GM13977 (cell line): Measurements from ENCODE around the gene CRHR2.

Source experiments
- DNase-seq: peaks from one replicate; pipeline ENCODE4 v3.0.0; 2012; ENCODE audit warnings: low spot score
- CTCF ChIP-seq: IDR thresholded peaks from 2 replicates; pipeline ENCODE4 v1.5.1; 2012; ENCODE audit warnings: mild to moderate bottlenecking, control low read depth; ENCODE audit not compliant: insufficient read depth; ENCODE audit errors: extremely low read depth, missing control alignments
- in situ Hi-C: fragments of 300-500 bp; cut with MboI; formaldehyde crosslinking; loops from one replicate; pipeline ENCODE4 v1.12.0; 2022; ENCODE audit warnings: low sequenced_read_pairs, low pct_unique_long_range_greater_than_20kb, mixed read lengths, inconsistent platforms; ENCODE audit not compliant: unreplicated experiment

Gene CRHR2

GRCh38 chr7:30652698-30653641 lies 29.3 kb downstream of the CRHR2 start:
- TF ChIP-seq CTCF, result no peak
- DNase-seq, result no peak
- in situ Hi-C loops, result no loop called here

- no peak for DNase-seq
- no peak for TF ChIP-seq CTCF
- in situ Hi-C loops, result no loop called here
These were observed 30.1 kb downstream of the CRHR2 start for GRCh38 chr7:30652132-30652531.

- no peak for DNase-seq
- in situ Hi-C loops, result no loop called here
- no peak for TF ChIP-seq CTCF
These were observed 31.8 kb downstream of the CRHR2 start for GRCh38 chr7:30650421-30650808.

- TF ChIP-seq CTCF, result no peak
- no peak for DNase-seq
- in situ Hi-C loops, result no loop called here
These were observed 32.4 kb downstream of the CRHR2 start for GRCh38 chr7:30649717-30650420.

- no peak for TF ChIP-seq CTCF
- in situ Hi-C loops, result no loop called here
- no peak for DNase-seq
These were observed 33.3 kb downstream of the CRHR2 start for GRCh38 chr7:30648744-30649540.

GRCh38 chr7:30647589-30648364 lies 34.5 kb downstream of the CRHR2 start:
- in situ Hi-C loops, result no loop called here
- no peak for TF ChIP-seq CTCF
- no peak for DNase-seq
